ENCODE results near the gene CREB5. TPM values are rescaled to one million over a fixed set of nuclear protein-coding genes. Genes with fewer than 3 reads are reported as not detected.

Gene CREB5
- total and polyA plus RNA-seq, 2 of the 13 experiments (the other 11 are each of a cell fraction or from before 2014, with no cell fraction given), result 0.38 to 0.71 TPM

- TF ChIP-seq ZNF550 (CRISPR knock-in tag; IDR thresholded peaks at IDR 0.05; ENCODE audit: borderline replicate concordance), result no peak
- TF ChIP-seq ZBTB42 (CRISPR knock-in tag; IDR thresholded peaks at IDR 0.05), result no peak
Measured at GRCh38 chr7:28661826-28662595, 249.7 kb downstream of the CREB5 start (continued).

- ATAC-seq (no peak), FAIRE-seq (no peak), DNase-seq (ENCODE audit: low spot score) (no peak)
- Histone ChIP-seq H4K20me1 (ENCODE audit: insufficient read depth, low read length) (no peaks in the 10 kb centered on the region), H2AFZ (ENCODE audit: low read length) (no peak overlapping the region), H3K9ac (ENCODE audit: insufficient read depth, low read depth, low read length) (no peak overlapping the region), H3K79me2 (ENCODE audit: insufficient read depth, low read length) (no peaks in the 10 kb centered on the region), H3K4me3 (replicated peaks in 1 of 3; ENCODE audit: insufficient read depth in 1 of 3, low read depth in 2 of 3, low read length in 3 of 3) (no peak overlapping the region), H3K36me3 (replicated peaks in 1 of 2; ENCODE audit: control insufficient read depth in 1 of 2, insufficient read depth in 2 of 2, low read length in 2 of 2) (no peaks in the 10 kb centered on the region), H3K9me3 (ENCODE audit: low read length) (no peaks in the 10 kb centered on the region; the same call in 1 of the 2 replicates), H3K27me3 (ENCODE audit: control insufficient read depth in 1 of 2, insufficient read depth in 2 of 2, low read length in 2 of 2) (peaks cover 0 to 3% of the 10 kb centered on the region in 2 experiments; a peak in 1 of 5 replicates), H3K4me2 (ENCODE audit: low read depth, low read length) (no peak overlapping the region), H3K4me1 (ENCODE audit: insufficient read depth, low read length) (no peaks in the 10 kb centered on the region), H3K27ac (ENCODE audit: extremely low read length, insufficient read depth, low read length) (no peak overlapping the region)
- TF ChIP-seq HDAC6 (IDR thresholded peaks at IDR 0.05; ENCODE audit: low read depth, low read length) (no peak), MAF1 (CRISPR knock-in tag; IDR thresholded peaks at IDR 0.05; ENCODE audit: borderline replicate concordance) (no peak), MYNN (CRISPR knock-in tag; IDR thresholded peaks at IDR 0.05; ENCODE audit: low read depth) (no peak), ZNF496 (CRISPR knock-in tag; IDR thresholded peaks at IDR 0.05; ENCODE audit: insufficient replicate concordance) (no peak), ZNF430 (CRISPR knock-in tag; IDR thresholded peaks at IDR 0.05) (no peak), ZBTB21 (CRISPR knock-in tag; IDR thresholded peaks at IDR 0.05) (no peak), CHCHD3 (CRISPR knock-in tag; IDR thresholded peaks at IDR 0.05) (no peak)
- POLR2A ChIA-PET, result no interaction called here
- intact Hi-C loops (cut with micrococcal nuclease; ENCODE audit: unreplicated experiment) (no loop called here), in situ Hi-C loops (cut with HindIII; ENCODE audit: extremely low pct_ligation_motif_present, low pct_unique_long_range_greater_than_20kb) (no loop called here)
- no TSS peak for BruUV-seq (replicated peaks)
- 73% methylated on average over 2 of the region's 2 CpGs for WGBS (ENCODE audit: low lambda C conversion rate)
- CTCF ChIA-PET (ENCODE audit: low intra/inter-chr PET ratio, low total read pairs), result no interaction called here
Measured at GRCh38 chr7:28666154-28666553, 253.8 kb downstream of the CREB5 start.
